SU-DHL-6 (cell line): ENCODE results near the gene TMEM198.

ENCODE experiments used
- EZH2phosphoT487 ChIP-seq: fragments of 200-600 bp; sonication (generic), shearing (Covaris generic); conservative IDR thresholded peaks from 2 replicates; pipeline ENCODE4 v1.6.1; 2018; ENCODE audit warnings: mild to moderate bottlenecking, antibody characterized with exemption, low read length, moderate library complexity, mixed read lengths
- TF ChIP-seq, protein P1 (sequence below): fragments of 200-600 bp; sonication (generic); IDR thresholded peaks from one replicate; pipeline ENCODE4 v1.5.1; 2017; ENCODE audit warnings: antibody characterized with exemption, mild to moderate bottlenecking, low read length, moderate library complexity; ENCODE audit not compliant: insufficient read depth, poor library complexity, severe bottlenecking

DNA sequence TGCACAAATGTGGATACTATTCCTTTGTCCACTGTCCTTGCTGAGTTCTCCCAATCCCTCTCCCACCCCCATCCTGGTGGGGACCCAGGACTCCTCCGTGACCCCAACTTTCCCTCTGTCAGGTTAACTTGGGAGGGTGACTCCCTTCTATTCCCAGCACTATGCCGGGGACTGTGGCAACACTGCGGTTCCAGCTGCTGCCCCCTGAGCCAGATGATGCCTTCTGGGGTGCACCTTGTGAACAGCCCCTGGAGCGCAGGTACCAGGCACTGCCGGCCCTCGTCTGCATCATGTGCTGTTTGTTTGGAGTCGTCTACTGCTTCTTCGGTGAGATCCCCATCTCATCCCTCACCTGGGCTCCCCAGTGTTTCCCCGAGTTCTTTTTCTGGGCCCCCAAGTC lies 739 bp downstream of the TMEM198 start:
- TF ChIP-seq, protein P1, sequence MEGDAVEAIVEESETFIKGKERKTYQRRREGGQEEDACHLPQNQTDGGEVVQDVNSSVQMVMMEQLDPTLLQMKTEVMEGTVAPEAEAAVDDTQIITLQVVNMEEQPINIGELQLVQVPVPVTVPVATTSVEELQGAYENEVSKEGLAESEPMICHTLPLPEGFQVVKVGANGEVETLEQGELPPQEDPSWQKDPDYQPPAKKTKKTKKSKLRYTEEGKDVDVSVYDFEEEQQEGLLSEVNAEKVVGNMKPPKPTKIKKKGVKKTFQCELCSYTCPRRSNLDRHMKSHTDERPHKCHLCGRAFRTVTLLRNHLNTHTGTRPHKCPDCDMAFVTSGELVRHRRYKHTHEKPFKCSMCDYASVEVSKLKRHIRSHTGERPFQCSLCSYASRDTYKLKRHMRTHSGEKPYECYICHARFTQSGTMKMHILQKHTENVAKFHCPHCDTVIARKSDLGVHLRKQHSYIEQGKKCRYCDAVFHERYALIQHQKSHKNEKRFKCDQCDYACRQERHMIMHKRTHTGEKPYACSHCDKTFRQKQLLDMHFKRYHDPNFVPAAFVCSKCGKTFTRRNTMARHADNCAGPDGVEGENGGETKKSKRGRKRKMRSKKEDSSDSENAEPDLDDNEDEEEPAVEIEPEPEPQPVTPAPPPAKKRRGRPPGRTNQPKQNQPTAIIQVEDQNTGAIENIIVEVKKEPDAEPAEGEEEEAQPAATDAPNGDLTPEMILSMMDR: no peak
- TF ChIP-seq EZH2phosphoT487: no peak
